Tibial nerve (tissue), 3 donors: ENCODE measurements around the gene GUK1.

Source experiments
- CTCF ChIP-seq, 5 experiments: fragments of 200-600 bp in 3 of 5; fragments of 450-650 bp in 2 of 5; sonication (generic) in 3 of 5; IDR thresholded peaks; one replicate each; pipeline ENCODE4 v1.5.1; 2016 to 2019; ENCODE audit warnings: antibody characterized with exemption in 5 of 5, mild to moderate bottlenecking in 3 of 5, moderate library complexity in 2 of 5
- POLR2A ChIP-seq, 2 donors: fragments of 450-650 bp; IDR thresholded peaks; one replicate each; pipeline ENCODE4 v1.6.1; 2017; ENCODE audit warnings: antibody characterized with exemption in 2 of 2, mild to moderate bottlenecking in 2 of 2, moderate library complexity in 2 of 2

- TF ChIP-seq POLR2A (IDR thresholded peaks at IDR 0.05) (no peak), CTCF (IDR thresholded peaks at IDR 0.05) (no peak)
Observed at GRCh38 chr1:228171221-228171891, 31.3 kb downstream of the GUK1 start.
